CD4-positive, alpha-beta T cell treated with Interleukin-6 at 100 ng/mL for 8 hours (primary cell): ENCODE measurements around the gene GH1.

ENCODE experiments used
- DNase-seq: peaks from one replicate; pipeline ENCODE4 v3.0.0-alpha.2; 2020; ENCODE audit warnings: mixed read lengths, low spot score

Gene GH1

GRCh38 chr17:63944736-63945499 is 26.3 kb upstream of the GH1 start:
- no peak for DNase-seq

GRCh38 chr17:63943745-63944144 is 25.1 kb upstream of the GH1 start:
- no peak for DNase-seq

GRCh38 chr17:63942309-63942985 is 23.8 kb upstream of the GH1 start:
- no peak for DNase-seq

DNA sequence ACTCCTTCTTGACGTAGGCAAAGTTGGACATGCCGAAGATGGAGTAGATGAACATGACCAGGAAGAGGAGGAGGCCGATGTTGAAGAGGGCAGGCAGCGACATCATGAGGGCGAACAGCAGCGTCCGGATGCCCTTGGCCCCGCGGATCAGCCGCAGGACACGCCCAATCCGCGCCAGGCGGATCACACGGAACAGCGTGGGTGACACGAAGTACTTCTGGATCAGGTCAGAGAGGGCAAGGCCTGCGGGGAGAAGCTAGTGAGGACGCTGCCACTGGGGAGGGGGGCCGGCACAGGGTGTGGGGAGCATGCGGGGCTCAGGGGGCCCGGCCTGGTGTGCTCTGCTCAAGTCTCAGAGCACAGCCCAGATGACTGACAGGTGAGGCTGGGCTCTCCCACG is 23.1 kb upstream of the GH1 start:
- DNase-seq: no peak

- no peak for DNase-seq
Observed at GRCh38 chr17:63941162-63941561, 22.5 kb upstream of the GH1 start.

DNA sequence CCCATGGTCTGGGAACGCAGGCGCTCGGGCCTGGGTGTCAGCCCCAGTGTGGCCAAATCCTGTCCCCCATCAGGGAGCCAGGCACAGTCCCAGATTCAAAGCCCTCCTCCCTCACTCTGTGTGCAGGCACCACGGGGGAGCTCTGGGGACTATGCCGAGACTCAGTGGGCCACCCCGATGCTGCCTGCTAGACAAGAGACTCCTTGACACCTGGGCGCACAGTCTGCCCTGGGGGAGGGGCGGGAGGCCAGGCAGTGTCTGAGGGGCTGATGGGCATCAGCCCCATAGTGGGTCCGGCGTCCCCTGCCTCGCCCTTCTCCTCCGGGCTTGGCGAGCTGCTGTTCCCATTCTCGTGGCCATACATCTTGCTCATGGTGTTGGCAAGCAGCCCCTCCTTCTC is 21.9 kb upstream of the GH1 start:
- DNase-seq: no peak

DNA sequence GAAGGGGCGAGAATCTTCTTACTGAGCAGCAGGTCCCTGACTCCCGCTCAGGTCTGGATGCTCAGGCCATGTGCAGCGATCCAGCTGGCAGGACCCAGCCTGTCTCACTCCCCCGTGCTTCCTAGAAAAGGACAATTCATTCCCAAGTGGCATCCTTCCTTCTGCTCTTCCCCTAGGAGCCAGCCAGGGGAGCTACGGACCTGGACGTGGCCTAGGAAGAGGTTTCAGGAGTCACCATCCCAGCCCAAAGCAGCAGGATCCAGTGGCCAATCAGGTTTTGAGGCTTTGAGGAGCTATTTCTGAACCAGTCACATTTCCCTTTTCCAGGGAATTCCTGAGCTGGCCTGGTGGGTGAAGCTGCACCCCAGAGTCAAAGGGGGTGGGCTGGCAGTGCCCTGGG is 21.2 kb upstream of the GH1 start:
- DNase-seq: no peak

DNA sequence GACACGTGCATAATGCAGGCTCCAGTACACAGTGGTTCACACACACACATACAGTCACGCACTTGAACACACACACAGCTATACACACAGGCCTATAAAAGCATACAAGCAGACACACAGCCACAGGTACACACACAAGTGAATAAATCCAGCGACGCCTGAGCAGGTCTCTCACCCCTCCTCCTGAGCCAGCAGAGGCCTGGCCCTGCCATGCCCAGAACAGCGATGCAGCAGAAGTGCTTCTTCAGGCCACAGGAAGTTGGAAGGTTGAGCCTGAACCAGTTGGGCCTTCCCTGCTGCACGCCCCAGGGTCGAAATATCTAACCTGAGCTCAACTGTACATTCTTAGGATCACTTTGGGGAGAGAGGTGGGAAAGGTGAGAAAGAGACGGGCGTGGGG is 20.8 kb upstream of the GH1 start:
- DNase-seq: no peak

GRCh38 chr17:63937920-63938319 is 19.3 kb upstream of the GH1 start:
- DNase-seq: no peak

DNA sequence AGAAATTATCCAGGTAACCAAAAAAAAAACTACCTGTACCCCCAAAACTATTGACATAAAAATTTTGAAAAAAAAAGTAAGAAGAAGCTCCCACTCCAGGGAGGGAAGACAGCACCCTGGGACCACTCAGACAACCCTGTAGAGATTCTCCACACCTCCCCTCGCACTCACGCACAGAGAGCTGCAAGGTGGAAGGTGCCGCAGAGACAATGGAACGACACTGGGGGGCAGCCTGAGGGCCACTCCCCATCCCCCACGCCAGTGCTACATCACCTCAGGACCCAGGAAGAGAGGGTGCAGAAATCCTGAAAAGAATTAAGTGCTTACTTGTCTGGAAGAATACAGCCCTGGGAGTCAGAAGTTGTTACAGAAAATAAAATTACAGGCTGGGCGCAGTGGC is 18.7 kb upstream of the GH1 start:
- DNase-seq: no peak

GRCh38 chr17:63934183-63935112 is 15.8 kb upstream of the GH1 start:
- no peak for DNase-seq

DNA sequence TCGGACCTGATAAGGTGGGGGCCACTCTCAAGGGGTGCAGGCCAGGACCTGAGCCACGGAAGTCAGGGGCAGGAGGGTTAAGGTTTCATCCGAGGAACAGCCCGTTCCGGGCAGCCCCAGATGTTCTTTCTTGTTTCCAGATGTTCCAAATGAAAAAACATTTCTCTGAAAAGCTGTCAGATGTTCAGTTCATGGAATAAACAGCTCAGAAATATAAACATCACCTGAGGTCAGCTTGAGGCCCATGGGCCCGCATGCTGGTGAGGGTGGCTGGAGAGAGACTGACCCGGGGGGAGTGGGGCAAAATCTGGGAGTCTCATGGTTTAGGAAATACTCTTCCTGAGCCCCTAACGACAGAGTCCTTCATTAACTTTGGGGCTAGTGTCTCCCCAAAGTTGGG is 15.0 kb upstream of the GH1 start:
- no peak for DNase-seq

DNA sequence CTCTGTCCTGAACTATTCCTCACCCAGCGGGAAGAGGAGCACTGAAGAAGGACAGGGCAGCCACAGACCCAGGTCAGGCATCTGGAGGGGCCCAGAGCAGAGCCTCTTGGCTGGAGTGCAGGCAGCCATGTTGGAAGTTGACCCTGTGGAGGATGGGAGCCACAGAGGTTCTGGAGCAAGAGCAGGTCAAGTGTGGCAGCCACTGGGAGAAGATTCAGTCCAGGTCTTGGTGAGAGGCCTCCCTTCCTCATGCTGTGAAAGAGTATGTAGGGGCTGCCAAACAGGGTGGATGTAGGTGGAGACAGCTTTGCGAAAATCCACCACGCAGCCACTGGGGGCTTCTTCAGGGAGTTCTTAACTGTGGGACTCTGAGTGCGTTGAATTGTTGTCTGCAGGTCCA is 14.1 kb upstream of the GH1 start:
- no peak for DNase-seq

DNA sequence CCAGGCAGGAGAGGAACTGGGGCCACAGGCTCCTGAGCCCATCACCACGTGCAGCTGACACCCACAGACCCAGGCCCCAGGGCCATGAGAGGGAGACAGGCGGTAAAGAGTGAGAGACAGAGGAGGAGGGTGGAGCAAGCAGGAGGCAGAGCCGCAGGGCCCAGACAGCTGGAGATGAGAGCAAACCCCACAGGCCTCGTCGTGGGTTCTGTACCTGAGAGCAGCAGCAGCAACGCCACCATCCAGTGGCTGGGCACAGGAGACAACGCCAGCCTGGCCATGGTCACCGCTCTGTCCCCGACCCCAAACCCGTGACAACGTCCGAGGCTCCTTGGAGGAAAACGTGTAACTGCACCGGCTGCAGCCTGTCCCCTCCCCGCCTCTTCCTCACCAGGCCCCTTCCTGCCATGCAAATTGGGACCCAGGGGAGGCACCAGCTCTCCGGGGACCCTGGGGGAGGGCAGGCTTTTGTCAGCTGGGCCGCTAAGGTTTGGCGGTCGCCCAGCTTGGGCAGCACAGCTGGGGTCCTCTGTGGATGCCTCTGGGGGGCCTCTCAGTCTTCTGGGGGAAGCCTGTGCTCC is 13.4 kb upstream of the GH1 start, which contains the start of gene CD79B:
TSS of gene CD79B (minus strand) at position 351 of the 581 bp plus-strand sequence. CDS start at position 281, 70 bp downstream.
- peak; percentile 39 for DNase-seq

DNA sequence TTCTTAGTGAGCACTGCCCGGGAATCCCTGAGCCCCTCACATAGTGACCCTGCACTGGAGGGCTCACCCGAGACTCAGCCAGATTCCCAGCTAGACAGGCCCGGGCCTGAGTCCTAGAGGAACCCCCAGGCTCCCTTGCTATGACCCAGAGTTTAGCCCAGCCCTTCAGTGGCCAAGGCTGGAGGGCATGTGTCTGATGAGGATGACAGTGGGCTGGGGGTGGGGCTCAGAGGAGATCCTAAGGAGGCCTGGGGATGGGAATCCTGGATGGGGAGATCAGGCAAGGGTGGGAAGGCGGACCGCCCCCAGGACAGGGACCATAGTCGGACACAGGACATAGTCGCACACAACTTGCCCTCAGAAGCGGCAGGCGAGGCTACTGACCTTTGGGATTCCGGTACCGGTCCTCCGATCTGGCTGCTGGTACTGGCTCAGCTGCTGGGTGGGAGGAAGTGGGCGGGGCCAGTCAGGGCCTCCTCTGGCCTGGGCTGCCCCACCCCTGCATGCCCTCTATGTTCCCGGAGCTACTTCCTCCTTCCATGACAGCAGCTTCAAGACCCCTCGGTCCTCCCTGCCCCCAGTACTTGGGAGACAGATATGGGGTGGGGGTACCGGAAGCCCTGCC is 12.4 kb upstream of the GH1 start:
- peak; percentile 65 for DNase-seq

- no peak for DNase-seq
Observed at GRCh38 chr17:63929860-63930766, 11.5 kb upstream of the GH1 start.

GRCh38 chr17:63928966-63929695 is 10.5 kb upstream of the GH1 start:
- no peak for DNase-seq

DNA sequence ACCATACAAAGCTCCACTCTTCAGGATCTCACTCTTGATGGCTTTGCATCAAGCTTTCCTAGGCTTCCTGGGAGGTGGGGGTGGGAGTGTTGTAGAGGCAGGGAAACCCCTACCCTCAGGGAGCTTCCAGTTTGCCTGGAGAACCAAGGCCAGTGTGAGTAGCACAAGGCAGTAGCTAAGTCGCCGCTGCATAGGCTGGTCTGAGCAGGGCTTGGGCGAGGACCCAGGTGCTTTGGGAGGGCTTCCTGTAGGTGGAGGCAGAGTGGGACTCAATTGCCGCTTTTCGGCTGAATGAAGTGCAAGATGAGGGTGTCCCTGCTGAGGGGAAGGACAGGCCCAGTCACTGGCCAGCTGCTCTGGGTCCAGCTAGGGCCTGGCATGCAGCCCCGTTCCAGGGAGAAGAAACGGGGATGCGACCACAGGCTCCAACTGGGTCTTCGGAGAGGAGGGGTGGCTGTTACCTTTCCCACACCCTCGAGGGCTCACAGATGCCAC is 9.6 kb upstream of the GH1 start:
- no peak for DNase-seq

DNA sequence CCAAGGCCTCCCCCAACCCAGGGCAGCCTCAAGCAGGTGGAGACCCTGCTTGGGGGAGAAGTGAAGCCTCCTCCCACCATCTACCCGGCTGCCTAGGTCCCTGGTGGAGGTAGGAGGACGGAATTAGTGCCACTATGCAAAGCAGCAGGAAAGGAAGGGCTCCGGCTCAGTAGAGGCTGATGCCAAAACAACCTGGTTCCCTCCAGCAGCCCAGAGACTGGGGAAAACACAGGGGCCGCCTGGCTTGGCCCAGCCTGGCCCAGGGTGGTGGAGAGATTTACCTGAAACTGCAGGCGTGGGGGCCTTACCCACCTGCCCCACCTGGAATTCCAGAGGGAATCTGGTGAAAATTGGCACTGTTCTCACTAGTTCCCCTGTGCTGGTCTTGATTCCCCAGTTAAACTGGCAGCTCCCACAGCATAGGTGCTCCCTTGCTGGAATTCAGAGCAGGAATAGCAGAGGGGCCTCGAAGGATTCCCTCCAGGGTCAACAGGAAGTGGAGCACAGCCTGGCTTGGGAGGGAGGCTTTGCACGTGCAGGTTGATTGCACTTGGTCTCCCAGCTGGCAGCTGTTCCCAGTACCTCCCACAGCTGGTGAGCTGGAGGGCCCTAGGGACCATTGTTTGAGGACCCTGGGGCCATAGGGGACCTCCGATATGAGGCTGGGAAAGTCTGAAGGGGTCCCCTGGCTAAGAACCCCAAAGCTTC is 9.0 kb upstream of the GH1 start:
- DNase-seq: no peak
